GM23248 (cell line): ENCODE data around the gene LRRC8E.

Experiments
- EZH2 ChIP-seq: fragments of 200-600 bp; sonication (generic); IDR thresholded peaks from 2 replicates; pipeline ENCODE4 v1.6.1; 2018; ENCODE audit warnings: antibody characterized with exemption, mild to moderate bottlenecking; ENCODE audit not compliant: insufficient read depth, poor library complexity, severe bottlenecking
- EZH2phosphoT487 ChIP-seq: fragments of 200-600 bp; sonication (generic); IDR thresholded peaks from 2 replicates; pipeline ENCODE4 v1.6.1; 2018; ENCODE audit warnings: antibody characterized with exemption, moderate library complexity, mild to moderate bottlenecking, low read depth; ENCODE audit not compliant: insufficient read depth

DNA sequence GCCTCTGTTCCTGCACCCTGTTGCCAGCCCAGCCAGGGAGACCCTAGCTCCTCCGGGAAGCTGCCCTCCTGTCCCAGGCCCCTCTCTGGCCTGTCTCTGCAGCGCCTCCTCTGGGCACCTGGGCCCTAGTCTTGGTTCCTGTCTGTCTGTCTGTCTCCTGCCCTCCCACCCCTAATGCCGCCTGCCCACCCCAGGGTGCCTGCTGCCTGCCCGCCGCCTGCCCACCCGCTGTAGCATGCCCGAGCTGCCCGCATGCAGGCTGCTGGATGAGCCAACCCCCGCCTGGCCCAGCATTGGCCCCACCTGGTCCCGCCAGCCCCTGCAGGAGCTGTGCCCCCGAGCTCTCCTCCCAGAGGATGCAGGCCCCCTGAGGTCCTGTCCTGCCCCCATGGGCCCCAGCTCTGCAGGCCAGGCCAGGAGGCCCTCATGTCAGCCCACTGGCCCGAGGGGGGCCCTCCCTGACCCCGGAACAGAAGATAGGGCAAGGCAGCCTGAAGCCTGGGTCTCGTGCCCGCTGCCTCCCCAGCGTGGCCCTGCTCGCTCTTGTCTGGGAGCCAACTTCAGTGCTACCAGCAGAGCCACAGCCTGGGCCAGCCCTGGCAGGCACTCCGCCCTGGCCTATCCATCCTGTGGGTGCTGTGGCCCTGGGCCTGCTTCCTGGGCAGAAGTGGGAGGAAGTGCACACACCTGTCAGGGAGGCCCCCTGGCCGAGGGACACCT, 20.6 kb downstream of the LRRC8E start:
- TF ChIP-seq EZH2 (no peak), EZH2phosphoT487 (no peak)
